T-helper 1 cell treated with Interleukin-12 subunit alpha and Interleukin-12 subunit beta and Interleukin-4 antibody, amounts not matched to agents 30 μg/mL and 1 μg/mL, for 36 hours (primary cell): ENCODE results near the gene PEX14.

ENCODE experiments used
- H3K27ac Mint-ChIP-seq: one replicate; pipeline ENCODE4 v1.8.0; 2021; ENCODE audit warnings: mild to moderate bottlenecking, mixed read lengths
- H3K27me3 Mint-ChIP-seq: one replicate; pipeline ENCODE4 v1.8.0; 2021; ENCODE audit warnings: low read depth, mixed read lengths
- H3K36me3 Mint-ChIP-seq: one replicate; pipeline ENCODE4 v1.8.0; 2021; ENCODE audit warnings: low read depth, mixed read lengths
- H3K4me1 Mint-ChIP-seq: one replicate; pipeline ENCODE4 v1.8.0; 2021; ENCODE audit warnings: low read depth, mixed read lengths
- H3K4me3 Mint-ChIP-seq: one replicate; pipeline ENCODE4 v1.8.0; 2021; ENCODE audit warnings: mild to moderate bottlenecking, moderate library complexity, mixed read lengths
- H3K9me3 Mint-ChIP-seq: one replicate; pipeline ENCODE4 v1.8.0; 2021; ENCODE audit warnings: mixed read lengths

The PEX14 gene

GRCh38 chr1:10653370-10654125, 178.8 kb downstream of the PEX14 start:
- Mint-ChIP-seq H3K9me3 (no peaks in the 10 kb centered on the region), H3K4me3 (no peak overlapping the region), H3K27ac (no peak overlapping the region), H3K4me1 (no peaks in the 10 kb centered on the region), H3K36me3 (no peaks in the 10 kb centered on the region), H3K27me3 (no peaks in the 10 kb centered on the region)

- Mint-ChIP-seq H3K4me3 (no peak overlapping the region), H3K27me3 (no peaks in the 10 kb centered on the region), H3K36me3 (no peaks in the 10 kb centered on the region), H3K9me3 (no peaks in the 10 kb centered on the region), H3K27ac (no peak overlapping the region), H3K4me1 (no peaks in the 10 kb centered on the region)
Observed at GRCh38 chr1:10655002-10655401, 180.3 kb downstream of the PEX14 start.

GRCh38 chr1:10656431-10656830, 181.7 kb downstream of the PEX14 start:
- no peaks in the 10 kb centered on the region for H3K27me3 Mint-ChIP-seq
- H3K27ac Mint-ChIP-seq = no peak overlapping the region
- no peak overlapping the region for H3K4me3 Mint-ChIP-seq
- H3K36me3 Mint-ChIP-seq = no peaks in the 10 kb centered on the region
- H3K4me1 Mint-ChIP-seq = no peaks in the 10 kb centered on the region
- H3K9me3 Mint-ChIP-seq = no peaks in the 10 kb centered on the region

- Mint-ChIP-seq H3K36me3 (no peaks in the 10 kb centered on the region), H3K4me3 (no peak overlapping the region), H3K27me3 (no peaks in the 10 kb centered on the region), H3K9me3 (no peaks in the 10 kb centered on the region), H3K27ac (no peak overlapping the region), H3K4me1 (no peaks in the 10 kb centered on the region)
Observed at GRCh38 chr1:10657088-10657847, 182.5 kb downstream of the PEX14 start.

- Mint-ChIP-seq H3K9me3 (no peaks in the 10 kb centered on the region), H3K4me3 (no peak overlapping the region), H3K4me1 (no peaks in the 10 kb centered on the region), H3K36me3 (no peaks in the 10 kb centered on the region), H3K27ac (no peak overlapping the region), H3K27me3 (no peaks in the 10 kb centered on the region)
Observed at GRCh38 chr1:10658396-10659066, 183.8 kb downstream of the PEX14 start.

- Mint-ChIP-seq H3K4me1 (no peaks in the 10 kb centered on the region), H3K4me3 (no peak overlapping the region), H3K36me3 (no peaks in the 10 kb centered on the region), H3K9me3 (no peaks in the 10 kb centered on the region), H3K27ac (no peak overlapping the region), H3K27me3 (no peaks in the 10 kb centered on the region)
Observed at GRCh38 chr1:10659218-10659617, 184.5 kb downstream of the PEX14 start.

- Mint-ChIP-seq H3K4me1 (no peaks in the 10 kb centered on the region), H3K9me3 (no peaks in the 10 kb centered on the region), H3K27me3 (no peaks in the 10 kb centered on the region), H3K36me3 (no peaks in the 10 kb centered on the region), H3K4me3 (no peak overlapping the region), H3K27ac (no peak overlapping the region)
Observed at GRCh38 chr1:10659646-10660540, 185.1 kb downstream of the PEX14 start.

- Mint-ChIP-seq H3K27me3 (no peaks in the 10 kb centered on the region), H3K27ac (no peak overlapping the region), H3K4me1 (no peaks in the 10 kb centered on the region)
Observed at GRCh38 chr1:10661453-10661852, 186.7 kb downstream of the PEX14 start.

GRCh38 chr1:10662090-10662688, 187.4 kb downstream of the PEX14 start:
- H3K27ac Mint-ChIP-seq = no peak overlapping the region
- H3K4me3 Mint-ChIP-seq = no peak overlapping the region
- H3K4me1 Mint-ChIP-seq = no peaks in the 10 kb centered on the region
- H3K36me3 Mint-ChIP-seq = no peaks in the 10 kb centered on the region
- H3K27me3 Mint-ChIP-seq = no peaks in the 10 kb centered on the region
- H3K9me3 Mint-ChIP-seq = no peaks in the 10 kb centered on the region

More at GRCh38 chr1:10661453-10661852, 186.7 kb downstream of the PEX14 start:
- no peak overlapping the region for H3K4me3 Mint-ChIP-seq
- no peaks in the 10 kb centered on the region for H3K9me3 Mint-ChIP-seq
- no peaks in the 10 kb centered on the region for H3K36me3 Mint-ChIP-seq

GRCh38 chr1:10662824-10663677, 188.3 kb downstream of the PEX14 start:
- Mint-ChIP-seq H3K27me3 (no peaks in the 10 kb centered on the region), H3K4me3 (no peak overlapping the region), H3K4me1 (no peaks in the 10 kb centered on the region), H3K27ac (no peak overlapping the region), H3K36me3 (no peaks in the 10 kb centered on the region), H3K9me3 (no peaks in the 10 kb centered on the region)

- H3K4me1 Mint-ChIP-seq = no peaks in the 10 kb centered on the region
Observed at GRCh38 chr1:10663678-10664035, 188.9 kb downstream of the PEX14 start.

GRCh38 chr1:10664251-10664650, 189.5 kb downstream of the PEX14 start:
- Mint-ChIP-seq H3K9me3 (no peaks in the 10 kb centered on the region), H3K4me3 (no peak overlapping the region), H3K36me3 (no peaks in the 10 kb centered on the region), H3K27me3 (no peaks in the 10 kb centered on the region), H3K27ac (no peak overlapping the region), H3K4me1 (no peaks in the 10 kb centered on the region)

More at GRCh38 chr1:10663678-10664035, 188.9 kb downstream of the PEX14 start:
- Mint-ChIP-seq H3K27ac (no peak overlapping the region), H3K9me3 (no peaks in the 10 kb centered on the region), H3K36me3 (no peaks in the 10 kb centered on the region), H3K27me3 (no peaks in the 10 kb centered on the region), H3K4me3 (no peak overlapping the region)

- Mint-ChIP-seq H3K9me3 (no peaks in the 10 kb centered on the region), H3K4me1 (no peaks in the 10 kb centered on the region), H3K36me3 (no peaks in the 10 kb centered on the region), H3K4me3 (no peak overlapping the region), H3K27ac (no peak overlapping the region), H3K27me3 (no peaks in the 10 kb centered on the region)
Observed at GRCh38 chr1:10665226-10665625, 190.5 kb downstream of the PEX14 start.
